ENCODE data around the gene MANEAL.

MANEAL gene

DNA sequence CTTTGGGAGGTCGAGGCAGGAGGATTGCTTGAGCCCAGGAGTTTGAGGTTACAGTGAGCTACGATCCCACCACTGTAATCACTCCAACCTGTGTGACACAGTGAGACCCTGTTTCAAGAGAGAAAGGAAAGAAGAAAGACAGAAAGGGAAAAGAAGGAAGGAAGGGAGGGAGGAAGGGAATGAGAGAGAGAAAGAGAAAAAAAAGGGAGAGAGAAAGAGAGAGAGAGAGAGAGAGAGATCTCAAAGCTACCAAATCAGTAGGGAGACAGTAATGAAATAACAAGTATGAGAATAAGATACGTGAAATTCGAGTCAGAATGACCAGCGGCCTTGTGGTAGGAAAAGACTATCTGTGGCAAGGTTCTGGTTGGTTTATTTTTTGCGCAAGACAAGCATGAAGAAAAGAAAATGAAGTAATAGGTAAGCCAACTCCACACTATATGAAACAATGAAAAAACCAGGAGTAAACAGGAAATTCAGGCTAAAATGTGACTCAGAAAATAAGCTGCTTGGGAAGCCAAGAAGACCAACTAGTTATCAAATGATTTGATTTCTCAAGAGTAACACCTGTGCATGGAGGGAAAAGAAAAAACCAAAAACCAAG is 56.8 kb downstream of the MANEAL start:
- Histone ChIP-seq H3K9ac (ENCODE audit: low read length) (no peak overlapping the region), H3K27me3 (ENCODE audit: control insufficient read depth, insufficient read depth, low read length) (no peaks in the 10 kb centered on the region), H3K36me3 (ENCODE audit: control insufficient read depth, insufficient read depth, low read length) (peaks cover 7% of the 10 kb centered on the region; the same call in 1 of the 2 replicates), H3K4me1 (ENCODE audit: control insufficient read depth, insufficient read depth, low read length) (no peaks in the 10 kb centered on the region), H3K4me3 (ENCODE audit: low read depth, low read length) (no peak overlapping the region), H3K27ac (ENCODE audit: low read depth, low read length) (no peak overlapping the region), H3K9me3 (ENCODE audit: control insufficient read depth, insufficient read depth, low read depth, low read length) (no peaks in the 10 kb centered on the region)
